Kidney (tissue), 14 donors: ENCODE data around the gene ZBTB1. TPM values are rescaled to one million over a fixed set of nuclear protein-coding genes. Genes with fewer than 3 reads are reported as not detected.
"Not testable (repeated sequence)": the region's sequence is repeated elsewhere in the genome, so short reads cannot be mapped to it uniquely, and the experiment has no call there.

Experiments
- DNase-seq, 5 donors: peaks; one replicate each; pipeline ENCODE4 v3.0.0-alpha.2; 2013 to 2020
- FAIRE-seq: peaks from 2 replicates; lab custom pipeline; 2012; peaks lifted over from hg19 to GRCh38; lab: Jason Lieb, UNC
- H3K27ac ChIP-seq, 2 donors: one replicate each; pipeline ENCODE4 v1.7.0; 2013; ENCODE audit warnings: low read depth in 2 of 2, low read length in 2 of 2, inconsistent platforms in 1 of 2
- H3K27me3 ChIP-seq: one replicate; pipeline ENCODE4 v1.7.1; 2013; ENCODE audit warnings: low read length, inconsistent platforms; ENCODE audit not compliant: control insufficient read depth, insufficient read depth
- H3K36me3 ChIP-seq, 3 donors: one replicate each; pipeline versions ENCODE4 v1.7.0 to v1.7.1; 2013; ENCODE audit warnings: low read length in 3 of 3, control low read depth in 1 of 3, inconsistent platforms in 1 of 3; ENCODE audit not compliant: insufficient read depth in 3 of 3, control insufficient read depth in 2 of 3
- H3K4me1 ChIP-seq, 3 donors: one replicate each; pipeline versions ENCODE4 v1.7.0 to v1.7.1; 2013; ENCODE audit warnings: low read length in 3 of 3, inconsistent platforms in 1 of 3, low read depth in 1 of 3; ENCODE audit not compliant: control insufficient read depth in 2 of 3, insufficient read depth in 2 of 3
- H3K4me3 ChIP-seq, 3 donors: one replicate each; pipeline versions ENCODE4 v1.7.0 to v1.8.1; 2013; ENCODE audit warnings: low read length in 3 of 3, control low read depth in 1 of 3, inconsistent platforms in 1 of 3
- H3K9ac ChIP-seq, 3 donors: one replicate each; pipeline versions ENCODE4 v1.7.0 to v1.7.1; 2013; ENCODE audit warnings: low read length in 3 of 3, control low read depth in 1 of 3, inconsistent platforms in 1 of 3
- H3K9me3 ChIP-seq, 3 donors: one replicate each; pipeline versions ENCODE4 v1.7.0 to v1.7.1; 2013; ENCODE audit warnings: low read length in 3 of 3, control low read depth in 1 of 3, inconsistent platforms in 1 of 3; ENCODE audit not compliant: control insufficient read depth in 2 of 3, insufficient read depth in 1 of 3
- CTCF ChIP-seq: IDR thresholded peaks from 3 replicates; pipeline ENCODE4 v1.5.1; 2012; ENCODE audit warnings: mild to moderate bottlenecking, moderate library complexity, borderline replicate concordance; ENCODE audit not compliant: insufficient read depth; ENCODE audit errors: extremely low read depth
- intact Hi-C: fragments of 100-400 bp; cut with DNase I; formaldehyde crosslinking; loops from one replicate; pipeline ENCODE4 v1.11.1; 2022
- polyA plus RNA-seq: library from polyadenylated mRNA; stranded (reverse); fragments of 350-450 nt; fragmentation: Illumina TruSeq; extraction: RNeasy Lipid Tissue Mini Kit (QIAGEN cat#74804); gene quantifications from one replicate; pipeline ENCODE4 v1.2.3, GENCODE V29; 2014; ENCODE audit warnings: low read depth, low replicate concordance; ENCODE audit not compliant: insufficient read depth
- total RNA-seq: library from RNA; stranded (reverse); fragmentation: NEBNext Ultra II Directional; extraction: Animal tissue kit (Norgen Biotek cat#: 25700); gene quantifications from one replicate; pipeline ENCODE4 v1.2.1, GENCODE V29; 2021
- donor health status: control.
- donor health status: control.
- donor health status: control.
- donor health status: control.
- donor health status: control.
- donor health status: DM: yes; HTN: yes; CAD: no.
- donor health status: Normal renal cell carcinoma (clear cell type).

Gene ZBTB1
- total and polyA plus RNA-seq, 2 donors from 2014 or later = 13.3 to 46.8 TPM

- Histone ChIP-seq H3K9me3 (no peaks in the 10 kb centered on the region), H3K36me3 (no peaks in the 10 kb centered on the region), H3K4me3 (no peak overlapping the region), H3K9ac (no peak overlapping the region), H3K4me1 (no peaks in the 10 kb centered on the region), H3K27ac (no peak overlapping the region), H3K27me3 (no peaks in the 10 kb centered on the region)
- FAIRE-seq = no peak
- intact Hi-C loops = no loop called here
- no peak for DNase-seq
- TF ChIP-seq CTCF = no peak
Measured at GRCh38 chr14:64556526-64556925, 52.0 kb downstream of the ZBTB1 start.

- H3K9me3 ChIP-seq, H3K27ac ChIP-seq, H3K27me3 ChIP-seq, H3K9ac ChIP-seq, H3K4me3 ChIP-seq, H3K36me3 ChIP-seq, intact Hi-C loops, FAIRE-seq, DNase-seq, H3K4me1 ChIP-seq: not testable (repeated sequence)
Measured at GRCh38 chr14:64558216-64558615, 53.6 kb downstream of the ZBTB1 start.

DNA sequence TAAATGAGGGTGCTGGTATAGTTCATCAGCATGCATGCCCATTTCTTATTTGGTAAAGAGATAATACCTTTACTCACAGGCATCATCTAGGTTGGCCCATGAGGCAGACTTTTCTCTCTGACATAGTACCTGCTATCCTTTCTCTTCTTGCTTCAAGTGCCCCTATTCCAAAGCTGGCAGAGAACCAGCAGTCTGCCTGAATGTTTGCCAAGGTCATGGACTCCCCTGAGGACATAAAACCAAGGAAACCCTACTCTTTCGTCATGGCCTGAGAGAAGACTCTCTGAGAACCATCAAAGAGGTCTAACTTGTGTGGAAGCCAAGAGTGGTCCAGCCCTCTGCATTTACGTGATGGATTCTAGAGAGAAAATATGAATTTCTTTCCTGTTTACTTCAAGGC, 57.1 kb downstream of the ZBTB1 start:
- H3K27me3 ChIP-seq = no peaks in the 10 kb centered on the region
- H3K36me3 ChIP-seq = no peaks in the 10 kb centered on the region
- DNase-seq (no peak), FAIRE-seq (no peak)
- H3K9ac ChIP-seq = no peak overlapping the region
- intact Hi-C loops = no loop called here
- TF ChIP-seq CTCF = no peak
- no peaks in the 10 kb centered on the region for H3K9me3 ChIP-seq
- peaks cover 0 to 3% (median 0%) of the 10 kb centered on the region in 3 donors for H3K4me1 ChIP-seq
- no peak overlapping the region for H3K27ac ChIP-seq
- no peak overlapping the region for H3K4me3 ChIP-seq

- Histone ChIP-seq H3K9me3 (no peaks in the 10 kb centered on the region), H3K9ac (no peak overlapping the region), H3K27ac (no peak overlapping the region), H3K36me3 (no peaks in the 10 kb centered on the region), H3K4me3 (no peak overlapping the region), H3K27me3 (no peaks in the 10 kb centered on the region), H3K4me1 (peaks cover 0 to 4% (median 0%) of the 10 kb centered on the region in 3 donors)
- DNase-seq (peak in 1 of 5 donors; percentile 25), FAIRE-seq (no peak)
- intact Hi-C loops = no loop called here
- TF ChIP-seq CTCF = no peak
Measured at GRCh38 chr14:64562436-64562835, 57.9 kb downstream of the ZBTB1 start.
